Mucosa of descending colon (tissue), 3 donors: Measurements from ENCODE around the gene GJA9. TPM values are rescaled to one million over a fixed set of nuclear protein-coding genes. Genes with fewer than 3 reads are reported as not detected.
A peak's percentile ranks its signal among the peaks of the same experiment; 100 is the strongest.

Experiments
- ATAC-seq: fragments of 200-7000 bp; cut with Tn5 transposase; one replicate; pipeline ENCODE4 v1.9.1; 2020; ENCODE audit warnings: mild to moderate bottlenecking, moderate library complexity
- DNase-seq, 3 donors: peaks; one replicate each; pipeline ENCODE4 v3.0.0-alpha.2; 2020
- H3K36me3 ChIP-seq: fragments of 200-600 bp; one replicate; pipeline ENCODE4 v1.8.0; 2021; ENCODE audit warnings: low read depth, mild to moderate bottlenecking
- H3K4me1 ChIP-seq: fragments of 200-600 bp; one replicate; pipeline ENCODE4 v1.8.0; 2021; ENCODE audit warnings: low read depth, mild to moderate bottlenecking
- H3K4me3 ChIP-seq: fragments of 200-600 bp; one replicate; pipeline ENCODE4 v1.8.0; 2021; ENCODE audit warnings: mild to moderate bottlenecking
- H3K9me3 ChIP-seq: fragments of 200-600 bp; one replicate; pipeline ENCODE4 v1.8.0; 2021; ENCODE audit warnings: mild to moderate bottlenecking
- intact Hi-C, 2 donors: fragments of 100-400 bp; cut with DNase I in 1 of 2; cut with micrococcal nuclease in 1 of 2; formaldehyde crosslinking; loops; one replicate each; pipeline versions ENCODE4 v1.11.0 to v1.11.1; 2022; cut with DNase I, micrococcal nuclease
- total RNA-seq, 3 donors: library from RNA; stranded (reverse); fragmentation: NEBNext Ultra II Directional in 2 of 3; extraction: Animal tissue kit (Norgen Biotek cat#: 25700) in 2 of 3; gene quantifications; one replicate each; pipeline versions ENCODE4 v1.2.1 to v1.2.4, GENCODE V29; 2021 to 2023
- TF ChIP-seq, protein P1 (sequence below): fragments of 200-600 bp; IDR thresholded peaks from one replicate; pipeline ENCODE4 v1.8.0; 2022; ENCODE audit warnings: antibody characterized with exemption, mild to moderate bottlenecking
- donor health status: DM: no; HTN: no; CAD: no; lungs with moderate emphysema.
- donor health status: DM: no; HTN: no; CAD: no.
- donor health status: DM: no; HTN: yes; CAD: no.

The GJA9 gene
- total RNA-seq, 3 donors from 2014 or later: 0.65 to 2.7 (median 1.2) TPM

DNA sequence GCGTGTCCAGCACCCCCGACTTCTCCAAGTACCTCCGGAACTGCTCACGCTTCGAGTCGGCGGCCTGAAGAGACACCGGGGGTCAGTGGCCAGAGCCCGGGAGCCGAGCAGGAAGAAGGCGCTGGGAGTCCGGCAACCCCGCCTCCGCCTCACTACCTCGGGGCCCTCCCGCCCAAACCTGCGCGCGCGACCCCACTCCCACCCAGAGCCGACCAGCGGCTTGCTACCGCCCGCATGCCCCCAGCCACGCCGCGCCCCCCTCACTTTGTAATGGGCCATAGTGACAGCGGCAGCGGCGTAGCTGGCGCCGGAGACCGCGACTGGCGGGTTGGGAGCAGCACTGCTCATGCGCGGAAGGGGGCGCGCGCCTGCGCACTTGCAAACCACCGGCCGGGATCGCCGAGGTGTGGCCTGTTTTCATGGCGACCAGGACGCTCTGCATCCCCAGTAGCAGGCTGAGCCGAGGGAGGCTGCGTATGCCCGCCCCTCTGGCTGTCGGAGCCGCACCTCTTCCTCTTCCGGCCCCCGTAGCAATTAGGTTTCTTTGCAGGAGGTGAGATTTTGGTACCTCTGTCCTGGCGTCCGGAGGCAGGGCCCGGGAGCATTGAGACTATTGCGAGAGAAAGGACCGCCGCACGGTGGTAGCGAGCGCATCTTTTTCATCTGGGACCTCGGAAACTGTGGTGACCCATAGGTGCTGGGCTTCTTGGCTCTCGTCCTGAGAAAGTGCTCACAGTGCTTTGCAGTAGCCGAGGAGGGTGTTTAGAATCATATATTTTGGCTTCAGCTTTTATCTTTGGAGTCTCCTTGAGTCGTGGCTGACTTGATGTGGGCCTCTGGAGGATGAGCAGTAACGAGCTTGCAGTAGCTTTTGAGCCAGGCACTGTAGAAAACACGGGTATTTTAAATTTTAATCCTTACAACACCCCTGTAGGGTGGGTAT lies 8.1 kb downstream of the GJA9 start, which contains the start of gene MYCBP:
Gene MYCBP (minus strand): TSS at position 322 of the 943 bp plus-strand sequence. CDS start 43 bp downstream, at position 279.
- peaks cover 7% of the 10 kb centered on the region for H3K4me1 ChIP-seq
- TF ChIP-seq, protein P1, sequence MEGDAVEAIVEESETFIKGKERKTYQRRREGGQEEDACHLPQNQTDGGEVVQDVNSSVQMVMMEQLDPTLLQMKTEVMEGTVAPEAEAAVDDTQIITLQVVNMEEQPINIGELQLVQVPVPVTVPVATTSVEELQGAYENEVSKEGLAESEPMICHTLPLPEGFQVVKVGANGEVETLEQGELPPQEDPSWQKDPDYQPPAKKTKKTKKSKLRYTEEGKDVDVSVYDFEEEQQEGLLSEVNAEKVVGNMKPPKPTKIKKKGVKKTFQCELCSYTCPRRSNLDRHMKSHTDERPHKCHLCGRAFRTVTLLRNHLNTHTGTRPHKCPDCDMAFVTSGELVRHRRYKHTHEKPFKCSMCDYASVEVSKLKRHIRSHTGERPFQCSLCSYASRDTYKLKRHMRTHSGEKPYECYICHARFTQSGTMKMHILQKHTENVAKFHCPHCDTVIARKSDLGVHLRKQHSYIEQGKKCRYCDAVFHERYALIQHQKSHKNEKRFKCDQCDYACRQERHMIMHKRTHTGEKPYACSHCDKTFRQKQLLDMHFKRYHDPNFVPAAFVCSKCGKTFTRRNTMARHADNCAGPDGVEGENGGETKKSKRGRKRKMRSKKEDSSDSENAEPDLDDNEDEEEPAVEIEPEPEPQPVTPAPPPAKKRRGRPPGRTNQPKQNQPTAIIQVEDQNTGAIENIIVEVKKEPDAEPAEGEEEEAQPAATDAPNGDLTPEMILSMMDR: peak; percentile 21
- peak within 1 kb of the TSS; percentile 76 for H3K4me3 ChIP-seq
- intact Hi-C loops: no loop called here
- H3K9me3 ChIP-seq: no peaks in the 10 kb centered on the region
- ATAC-seq (peak; percentile 99), DNase-seq (peak; percentile 93 to 98 (median 97))
- no peaks in the 10 kb centered on the region for H3K36me3 ChIP-seq

DNA sequence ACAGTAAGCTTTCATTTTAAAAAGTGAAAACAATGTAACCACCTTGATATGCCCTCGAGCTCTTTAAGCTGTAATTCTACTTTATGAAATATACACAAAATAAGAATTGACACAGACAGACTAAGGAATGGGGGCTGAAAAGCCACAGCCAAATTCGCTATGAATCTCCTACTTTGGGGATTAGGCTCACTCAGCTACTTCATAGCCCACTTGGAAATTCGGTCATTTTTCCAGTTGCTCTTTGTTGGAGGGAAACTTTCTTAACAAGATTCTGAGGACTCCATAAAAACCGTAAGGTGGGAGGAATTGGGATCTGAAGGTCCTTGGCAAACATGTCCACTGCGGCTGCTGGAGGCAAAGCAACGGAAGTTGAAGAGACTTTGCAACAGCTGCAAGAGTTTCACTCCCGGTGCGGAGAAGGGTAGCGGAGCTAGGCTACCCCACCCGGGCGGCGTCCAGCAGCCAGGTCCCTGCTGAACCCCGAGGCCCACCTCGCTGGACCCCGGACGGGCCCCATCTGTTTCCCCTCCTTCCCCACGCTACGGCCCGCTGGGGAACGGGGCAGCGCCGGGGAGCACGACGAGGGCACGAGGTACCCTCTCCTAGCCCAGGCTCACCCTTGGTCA lies 8.9 kb downstream of the GJA9 start:
- no peaks in the 10 kb centered on the region for H3K36me3 ChIP-seq
- TF ChIP-seq, protein P1: no peak
- H3K9me3 ChIP-seq: no peaks in the 10 kb centered on the region
- DNase-seq (peak in 1 of 3 donors; percentile 35), ATAC-seq (peak; percentile 47)
- H3K4me3 ChIP-seq: peak overlapping the region; percentile 76
- intact Hi-C loops: no loop called here
- peaks cover 7% of the 10 kb centered on the region for H3K4me1 ChIP-seq

DNA sequence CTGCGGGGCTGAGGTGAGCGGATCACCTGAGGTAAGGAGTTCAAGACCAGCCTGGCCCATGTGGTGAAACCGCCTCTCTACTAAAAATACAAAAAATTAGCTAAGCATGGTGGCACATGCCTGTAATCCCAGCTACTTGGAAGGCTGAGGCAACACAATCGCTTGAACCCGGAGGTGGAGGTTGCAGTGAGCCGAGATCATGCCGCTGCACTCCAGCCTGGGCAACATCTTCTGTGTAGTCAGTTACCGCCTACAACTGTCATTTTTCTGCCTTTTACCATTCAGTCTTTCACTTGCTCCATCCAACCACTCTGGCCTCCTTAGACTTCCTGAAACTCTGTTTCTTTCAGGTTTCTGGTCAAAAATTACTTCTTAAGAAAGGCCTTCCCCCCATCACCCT lies 10.4 kb downstream of the GJA9 start:
- Histone ChIP-seq H3K9me3 (no peaks in the 10 kb centered on the region), H3K4me1 (peaks cover 7% of the 10 kb centered on the region), H3K36me3 (no peaks in the 10 kb centered on the region), H3K4me3 (no peak overlapping the region)
- TF ChIP-seq, protein P1: no peak
- intact Hi-C loops: no loop called here
- DNase-seq (no peak), ATAC-seq (no peak)

DNA sequence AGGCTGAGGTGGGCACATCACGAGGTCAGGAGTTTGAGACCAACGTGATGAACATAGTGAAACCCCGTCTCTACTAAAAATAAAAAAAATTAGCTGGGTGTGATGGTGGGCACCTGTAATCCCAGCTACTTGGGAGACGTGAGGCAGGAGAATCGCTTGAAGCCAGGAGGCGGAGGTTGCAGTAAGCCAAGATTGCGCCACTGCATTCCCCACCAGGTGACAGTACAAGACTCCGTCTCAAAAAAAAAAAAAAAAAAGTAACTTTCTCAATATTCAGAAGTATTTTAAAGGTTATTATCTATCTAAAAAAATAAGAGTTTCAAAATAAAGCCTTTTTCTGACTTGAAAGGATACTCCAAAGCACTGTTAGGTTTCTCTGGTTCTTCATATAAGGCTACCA lies 14.2 kb downstream of the GJA9 start:
- H3K4me3 ChIP-seq: no peak overlapping the region
- H3K4me1 ChIP-seq: peaks cover 3% of the 10 kb centered on the region
- TF ChIP-seq, protein P1: no peak
- no peak for ATAC-seq
- no peak for DNase-seq
- H3K36me3 ChIP-seq: no peaks in the 10 kb centered on the region
- intact Hi-C loops: no loop called here
- H3K9me3 ChIP-seq: no peaks in the 10 kb centered on the region

DNA sequence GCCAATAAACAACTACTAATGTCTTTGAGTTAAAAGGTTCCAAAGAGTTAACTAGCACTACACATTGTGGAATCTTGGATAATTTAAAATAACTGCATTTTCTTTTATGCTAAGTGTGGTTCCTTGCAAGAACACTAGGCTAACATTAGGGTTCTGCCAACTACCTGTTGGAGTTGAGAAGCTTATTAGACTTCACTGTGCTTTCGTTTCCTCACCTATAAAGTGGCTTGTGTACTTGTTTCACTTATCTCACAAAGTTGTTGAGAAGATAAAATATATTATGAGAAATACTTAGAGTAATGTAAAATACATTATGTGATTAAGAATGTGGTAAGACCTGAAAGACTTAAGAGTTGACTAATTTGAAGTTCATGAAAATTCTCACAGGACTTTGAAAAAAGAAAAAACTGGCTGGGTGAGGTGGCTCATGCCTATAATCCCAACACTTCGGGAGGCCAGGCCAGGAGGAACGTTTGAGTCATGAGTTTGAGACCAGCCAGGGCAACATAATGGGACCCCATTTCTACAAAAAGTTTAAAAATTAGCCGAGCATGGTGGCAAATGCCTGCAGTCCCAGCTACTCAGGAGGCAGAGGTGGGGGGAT lies 16.2 kb downstream of the GJA9 start:
- Histone ChIP-seq H3K4me3 (no peak overlapping the region), H3K36me3 (no peaks in the 10 kb centered on the region), H3K4me1 (peaks cover 7% of the 10 kb centered on the region), H3K9me3 (no peaks in the 10 kb centered on the region)
- TF ChIP-seq, protein P1: no peak
- DNase-seq (no peak), ATAC-seq (no peak)
- intact Hi-C loops: no loop called here
